Choroid plexus epithelial cell (primary cell): Measurements from ENCODE around the gene DOCK2.

ENCODE experiments used
- DNase-seq: peaks from one replicate; pipeline ENCODE4 v3.0.0-alpha.2; 2010; ENCODE audit warnings: low read depth
- H3K4me3 ChIP-seq: 2 replicates; pipeline ENCODE4 v1.5.1; 2011; ENCODE audit warnings: low read depth, mild to moderate bottlenecking, control low read depth, low read length, moderate library complexity
- CTCF ChIP-seq: conservative IDR thresholded peaks from 2 replicates; pipeline ENCODE4 v1.5.1; 2011; ENCODE audit warnings: low read depth, mild to moderate bottlenecking, control low read depth, inconsistent platforms, low read length, moderate library complexity

Gene DOCK2

DNA sequence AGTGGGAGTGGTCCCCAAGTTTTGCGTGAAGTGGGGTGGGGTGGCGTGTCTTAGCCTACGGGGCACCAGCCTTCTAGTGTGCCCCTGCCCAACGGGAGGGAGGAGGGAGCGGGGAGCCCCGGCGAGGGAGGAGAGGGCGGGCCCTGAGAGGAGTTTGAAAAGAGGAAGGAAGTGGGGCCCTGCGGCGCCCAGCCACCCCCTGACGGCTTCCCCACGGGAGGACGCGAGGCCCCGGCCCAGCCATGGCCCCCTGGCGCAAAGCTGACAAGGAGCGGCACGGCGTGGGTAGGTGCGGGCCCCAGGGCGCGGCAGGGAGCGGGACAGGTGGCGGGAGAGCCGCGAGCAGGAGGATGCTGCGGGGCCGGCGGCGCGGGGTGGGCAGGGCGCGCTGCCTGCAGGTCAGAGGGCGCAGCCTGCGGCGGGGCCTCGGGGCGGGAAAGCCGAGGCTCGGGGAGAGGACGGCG, at the start of gene DOCK2:
TSS of gene DOCK2 (plus strand) at position 191 of the 464 bp plus-strand sequence. CDS start at position 243, 52 bp downstream.
- no peak for DNase-seq
- no peak for TF ChIP-seq CTCF
- peak within 1 kb of the TSS; percentile 50 for H3K4me3 ChIP-seq

DNA sequence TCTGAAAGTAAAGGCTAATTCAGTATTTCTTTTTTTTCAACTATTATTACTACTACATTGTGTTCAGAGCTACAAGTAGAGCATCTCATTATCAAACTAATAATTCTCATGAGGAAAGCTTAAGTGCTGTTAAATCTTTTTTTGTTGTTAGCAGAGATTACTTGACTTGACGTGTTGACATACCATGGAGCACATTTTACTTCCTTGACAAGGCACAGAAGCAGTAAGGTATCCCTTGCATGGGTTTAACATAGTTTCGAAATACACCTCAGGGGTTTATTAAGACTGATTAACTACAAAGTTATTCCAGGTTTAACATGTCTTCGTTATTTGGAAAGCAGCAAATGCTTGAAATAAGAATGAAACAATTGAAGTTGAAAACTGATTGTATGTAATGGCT, 46.5 kb upstream of the DOCK2 start:
- DNase-seq, result no peak
- no peak overlapping the region for H3K4me3 ChIP-seq
- TF ChIP-seq CTCF, result no peak

GRCh38 chr5:169591636-169592035, 45.4 kb upstream of the DOCK2 start:
- TF ChIP-seq CTCF, result no peak
- peak; percentile 57 for DNase-seq
- H3K4me3 ChIP-seq, result no peak overlapping the region

DNA sequence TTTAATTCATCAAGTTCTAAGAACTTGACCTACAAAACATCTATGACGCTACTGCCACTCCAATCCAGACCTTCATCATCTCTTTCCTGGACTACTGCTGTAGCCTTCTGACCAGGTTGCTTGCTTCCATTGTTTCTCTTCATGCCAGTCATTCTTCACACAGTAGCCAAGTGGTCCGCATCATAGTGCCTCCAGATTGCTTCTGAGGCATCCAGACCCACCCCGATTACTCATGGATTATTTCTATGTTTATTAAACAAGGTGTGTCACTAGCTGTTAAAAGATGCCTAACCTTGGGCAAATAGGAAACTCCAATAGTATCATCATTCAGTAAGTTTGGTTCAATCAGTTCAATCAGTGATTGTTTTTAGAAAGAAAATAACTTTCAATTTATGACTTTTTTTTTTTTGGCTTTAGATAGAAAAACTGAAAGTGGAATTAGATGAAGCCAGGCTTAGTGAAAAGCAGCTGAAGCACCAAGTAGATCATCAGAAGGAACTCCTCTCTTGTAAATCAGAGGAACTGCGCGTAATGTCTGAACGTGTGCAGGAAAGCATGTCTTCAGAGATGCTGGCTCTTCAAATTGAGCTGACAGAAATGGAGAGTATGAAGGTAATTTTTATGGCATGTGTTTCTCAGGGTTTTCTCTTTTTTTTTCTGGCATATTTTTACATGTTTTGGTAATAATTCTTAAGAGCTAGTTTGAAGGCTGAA, 44.0 kb upstream of the DOCK2 start:
- DNase-seq, result no peak
- no peak overlapping the region for H3K4me3 ChIP-seq
- TF ChIP-seq CTCF, result no peak

GRCh38 chr5:169595172-169595820, 41.8 kb upstream of the DOCK2 start:
- no peak for DNase-seq
- H3K4me3 ChIP-seq, result no peak overlapping the region
- TF ChIP-seq CTCF, result no peak

DNA sequence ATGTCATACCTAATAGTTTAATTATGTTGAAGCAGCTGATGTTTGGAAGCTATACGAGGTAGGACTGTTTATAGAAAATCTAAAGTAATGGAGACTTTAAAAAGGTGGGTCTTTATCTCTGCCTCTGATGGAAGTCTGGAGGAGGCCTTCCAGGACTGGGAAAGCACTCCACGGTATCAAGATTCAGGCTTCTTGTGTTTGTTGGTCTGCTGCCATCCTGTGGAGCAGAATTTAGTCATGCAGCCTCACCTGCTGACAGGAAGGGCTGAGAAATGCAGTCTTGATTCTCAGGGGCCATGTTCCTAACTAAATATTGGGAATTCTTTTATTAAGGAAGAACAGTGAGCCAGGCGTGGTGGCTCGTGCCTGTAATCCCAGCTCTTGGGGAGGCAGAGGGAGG, 37.6 kb upstream of the DOCK2 start:
- peak; percentile 53 for DNase-seq
- peak; percentile 24 for TF ChIP-seq CTCF
- H3K4me3 ChIP-seq, result no peak overlapping the region
